OCI-LY1 (cell line): ENCODE results near the gene ARSI.

Experiments
- H2AFZ ChIP-seq: fragments of 200-600 bp; sonication (generic), shearing (Covaris generic); 2 replicates; pipeline ENCODE4 v1.6.0; 2014; ENCODE audit warnings: antibody characterized with exemption, mild to moderate bottlenecking, low read length
- H3F3A ChIP-seq: fragments of 200-600 bp; sonication (generic), shearing (Covaris generic); 2 replicates; pipeline ENCODE4 v1.6.0; 2014; ENCODE audit warnings: mild to moderate bottlenecking, antibody characterized with exemption, low read length, moderate library complexity; ENCODE audit not compliant: insufficient read depth
- H3K27ac ChIP-seq: fragments of 200-600 bp; sonication (generic); 2 replicates; pipeline ENCODE4 v1.5.1; 2014; ENCODE audit warnings: low read length, mixed run types, mild to moderate bottlenecking, low read depth; ENCODE audit not compliant: poor library complexity, severe bottlenecking
- H3K27me3 ChIP-seq: fragments of 200-600 bp; sonication (generic); 2 replicates; pipeline ENCODE4 v1.6.0; 2014; ENCODE audit warnings: antibody characterized with exemption, mild to moderate bottlenecking, low read length, moderate library complexity; ENCODE audit not compliant: insufficient read depth
- H3K36me3 ChIP-seq: fragments of 200-600 bp; sonication (generic); 2 replicates; pipeline ENCODE4 v1.6.1; 2014; ENCODE audit warnings: mild to moderate bottlenecking, antibody characterized with exemption, low read length, moderate library complexity, mixed read lengths; ENCODE audit not compliant: insufficient read depth
- H3K4me1 ChIP-seq: fragments of 200-600 bp; sonication (generic); 2 replicates; pipeline ENCODE4 v1.5.1; 2014; ENCODE audit warnings: mild to moderate bottlenecking, low read length, moderate library complexity; ENCODE audit not compliant: insufficient read depth, severe bottlenecking
- H3K4me2 ChIP-seq: fragments of 200-600 bp; sonication (generic), shearing (Covaris generic); 2 replicates; pipeline ENCODE4 v1.6.1; 2014; ENCODE audit warnings: low read length
- H3K4me3 ChIP-seq: fragments of 200-600 bp; sonication (generic); 2 replicates; pipeline ENCODE4 v1.5.1; 2014; ENCODE audit warnings: low read length, low read depth, mild to moderate bottlenecking, mixed read lengths; ENCODE audit not compliant: poor library complexity, severe bottlenecking
- H3K79me2 ChIP-seq: fragments of 200-600 bp; shearing (Covaris generic); 2 replicates; pipeline ENCODE4 v1.6.1; 2016; ENCODE audit warnings: mixed run types, low read length, mixed read lengths; ENCODE audit not compliant: insufficient read depth
- H3K9ac ChIP-seq: fragments of 200-600 bp; sonication (generic), shearing (Covaris generic); 2 replicates; pipeline ENCODE4 v1.6.1; 2014; ENCODE audit warnings: mild to moderate bottlenecking, low read length, mixed read lengths
- H3K9me2 ChIP-seq: fragments of 200-600 bp; sonication (generic), shearing (Covaris generic); 2 replicates; pipeline ENCODE4 v1.6.1; 2014; ENCODE audit warnings: low read depth, mild to moderate bottlenecking, low read length, mixed read lengths
- H3K9me3 ChIP-seq: fragments of 200-600 bp; shearing (Covaris generic); 2 replicates; pipeline ENCODE4 v1.6.1; 2014; ENCODE audit warnings: low read length, mixed read lengths
- H4K20me1 ChIP-seq: fragments of 200-600 bp; sonication (generic), shearing (Covaris generic); 2 replicates; pipeline ENCODE4 v1.6.0; 2016; ENCODE audit warnings: mild to moderate bottlenecking, low read length; ENCODE audit not compliant: insufficient read depth
- EZH2 ChIP-seq: fragments of 200-600 bp; sonication (generic), shearing (Covaris generic); IDR thresholded peaks from 2 replicates; pipeline ENCODE4 v1.8.0; 2017; ENCODE audit warnings: borderline replicate concordance, mixed run types, mild to moderate bottlenecking, antibody characterized with exemption, low read length, moderate library complexity, mixed read lengths
- TF ChIP-seq, protein P1 (sequence below): fragments of 200-600 bp; sonication (generic), shearing (Covaris generic); IDR thresholded peaks from 2 replicates; pipeline ENCODE4 v1.5.1; 2017; ENCODE audit warnings: mild to moderate bottlenecking, antibody characterized with exemption, low read length, moderate library complexity, mixed read lengths

ARSI gene

GRCh38 chr5:150246429-150246828 is 56.3 kb downstream of the ARSI start:
- H3K9ac ChIP-seq: no peak overlapping the region
- no peak for TF ChIP-seq EZH2
- TF ChIP-seq, protein P1, sequence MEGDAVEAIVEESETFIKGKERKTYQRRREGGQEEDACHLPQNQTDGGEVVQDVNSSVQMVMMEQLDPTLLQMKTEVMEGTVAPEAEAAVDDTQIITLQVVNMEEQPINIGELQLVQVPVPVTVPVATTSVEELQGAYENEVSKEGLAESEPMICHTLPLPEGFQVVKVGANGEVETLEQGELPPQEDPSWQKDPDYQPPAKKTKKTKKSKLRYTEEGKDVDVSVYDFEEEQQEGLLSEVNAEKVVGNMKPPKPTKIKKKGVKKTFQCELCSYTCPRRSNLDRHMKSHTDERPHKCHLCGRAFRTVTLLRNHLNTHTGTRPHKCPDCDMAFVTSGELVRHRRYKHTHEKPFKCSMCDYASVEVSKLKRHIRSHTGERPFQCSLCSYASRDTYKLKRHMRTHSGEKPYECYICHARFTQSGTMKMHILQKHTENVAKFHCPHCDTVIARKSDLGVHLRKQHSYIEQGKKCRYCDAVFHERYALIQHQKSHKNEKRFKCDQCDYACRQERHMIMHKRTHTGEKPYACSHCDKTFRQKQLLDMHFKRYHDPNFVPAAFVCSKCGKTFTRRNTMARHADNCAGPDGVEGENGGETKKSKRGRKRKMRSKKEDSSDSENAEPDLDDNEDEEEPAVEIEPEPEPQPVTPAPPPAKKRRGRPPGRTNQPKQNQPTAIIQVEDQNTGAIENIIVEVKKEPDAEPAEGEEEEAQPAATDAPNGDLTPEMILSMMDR: no peak
- no peaks in the 10 kb centered on the region for H3K9me2 ChIP-seq
- H3K27me3 ChIP-seq: no peaks in the 10 kb centered on the region; the same call in 1 of the 2 replicates
- H3K79me2 ChIP-seq: no peaks in the 10 kb centered on the region
- no peak overlapping the region for H3K4me2 ChIP-seq
- no peak overlapping the region for H3K4me3 ChIP-seq
- no peaks in the 10 kb centered on the region for H3F3A ChIP-seq
- H4K20me1 ChIP-seq: no peaks in the 10 kb centered on the region
- no peak overlapping the region for H3K27ac ChIP-seq
- no peak overlapping the region for H2AFZ ChIP-seq
- no peaks in the 10 kb centered on the region for H3K4me1 ChIP-seq
- H3K9me3 ChIP-seq: no peaks in the 10 kb centered on the region
- H3K36me3 ChIP-seq: no peaks in the 10 kb centered on the region
